Measurements from ENCODE around the gene RGS7. TPM values are rescaled to one million over a fixed set of nuclear protein-coding genes. Genes with fewer than 3 reads are reported as not detected.

The RGS7 gene
- polyA plus RNA-seq, 2 of the 4 experiments (the other 2 are of a cell fraction): 0.08 TPM; not detected in 1

DNA sequence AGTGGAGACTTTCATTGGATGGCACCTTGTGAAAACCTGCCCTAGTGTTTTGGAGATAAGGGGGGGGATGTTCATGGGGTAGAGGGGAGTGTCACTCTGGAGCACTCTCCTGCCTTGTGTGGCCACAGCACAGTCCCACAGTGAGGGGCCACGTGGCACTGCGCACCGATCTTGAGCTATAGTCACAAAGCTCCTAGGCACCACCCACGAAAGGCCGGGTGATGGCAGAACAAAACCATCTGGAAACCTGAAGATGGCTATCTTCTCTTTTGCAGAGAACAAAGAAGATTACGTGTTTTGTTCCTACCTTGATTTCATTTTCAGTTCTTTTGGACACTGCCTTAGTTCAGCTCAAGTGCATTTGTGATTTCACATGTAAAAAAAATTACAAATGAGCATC lies 220.6 kb downstream of the RGS7 start:
- no peaks in the 10 kb centered on the region for H3K9me3 ChIP-seq
- ChIA-PET POLR2A (interaction anchor here (0.6 kb wide), 1 partner anchor 70 kb away, joined by 3 read pairs; no protein-coding TSS in a partner anchor), CTCF (interaction anchor here (1.0 kb wide), 1 partner anchor 15 kb away, joined by 3 read pairs; no protein-coding TSS in a partner anchor)
- ATAC-seq (no peak), FAIRE-seq (no peak), DNase-seq (ENCODE audit: low read depth in 1 of 2, low spot score in 1 of 2) (no peak)
- no peak overlapping the region for H3K4me2 ChIP-seq
- H3K27ac ChIP-seq: no peak overlapping the region
- no peak for TF ChIP-seq HOXB13 (CRISPR knock-in tag; IDR thresholded peaks at IDR 0.05; ENCODE audit: low read depth)
- TF ChIP-seq RCOR1 (IDR thresholded peaks at IDR 0.05; ENCODE audit: low read depth, low read length): no peak
- TF ChIP-seq MYC (IDR thresholded peaks at IDR 0.05; ENCODE audit: borderline replicate concordance, low read length): no peak
- TF ChIP-seq, protein P1, sequence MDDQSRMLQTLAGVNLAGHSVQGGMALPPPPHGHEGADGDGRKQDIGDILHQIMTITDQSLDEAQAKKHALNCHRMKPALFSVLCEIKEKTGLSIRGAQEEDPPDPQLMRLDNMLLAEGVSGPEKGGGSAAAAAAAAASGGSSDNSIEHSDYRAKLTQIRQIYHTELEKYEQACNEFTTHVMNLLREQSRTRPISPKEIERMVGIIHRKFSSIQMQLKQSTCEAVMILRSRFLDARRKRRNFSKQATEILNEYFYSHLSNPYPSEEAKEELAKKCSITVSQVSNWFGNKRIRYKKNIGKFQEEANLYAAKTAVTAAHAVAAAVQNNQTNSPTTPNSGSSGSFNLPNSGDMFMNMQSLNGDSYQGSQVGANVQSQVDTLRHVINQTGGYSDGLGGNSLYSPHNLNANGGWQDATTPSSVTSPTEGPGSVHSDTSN (IDR thresholded peaks at IDR 0.05): no peak
- no peak for TF ChIP-seq POLR2AphosphoS2 (conservative IDR thresholded peaks at IDR 0.05; ENCODE audit: low read length)
- no peak for TF ChIP-seq ESRRA (IDR thresholded peaks at IDR 0.05; ENCODE audit: borderline replicate concordance, low read length)
- TF ChIP-seq RFX5 (IDR thresholded peaks at IDR 0.05): no peak
- TF ChIP-seq, protein P2, sequence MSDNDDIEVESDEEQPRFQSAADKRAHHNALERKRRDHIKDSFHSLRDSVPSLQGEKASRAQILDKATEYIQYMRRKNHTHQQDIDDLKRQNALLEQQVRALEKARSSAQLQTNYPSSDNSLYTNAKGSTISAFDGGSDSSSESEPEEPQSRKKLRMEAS (IDR thresholded peaks at IDR 0.05): no peak
- 38% methylated on average over 6 of the region's 6 CpGs for WGBS (ENCODE audit: missing lambda C conversion rate)
- no peaks in the 10 kb centered on the region for H3K4me1 ChIP-seq
- no peak overlapping the region for H3K4me3 ChIP-seq

DNA sequence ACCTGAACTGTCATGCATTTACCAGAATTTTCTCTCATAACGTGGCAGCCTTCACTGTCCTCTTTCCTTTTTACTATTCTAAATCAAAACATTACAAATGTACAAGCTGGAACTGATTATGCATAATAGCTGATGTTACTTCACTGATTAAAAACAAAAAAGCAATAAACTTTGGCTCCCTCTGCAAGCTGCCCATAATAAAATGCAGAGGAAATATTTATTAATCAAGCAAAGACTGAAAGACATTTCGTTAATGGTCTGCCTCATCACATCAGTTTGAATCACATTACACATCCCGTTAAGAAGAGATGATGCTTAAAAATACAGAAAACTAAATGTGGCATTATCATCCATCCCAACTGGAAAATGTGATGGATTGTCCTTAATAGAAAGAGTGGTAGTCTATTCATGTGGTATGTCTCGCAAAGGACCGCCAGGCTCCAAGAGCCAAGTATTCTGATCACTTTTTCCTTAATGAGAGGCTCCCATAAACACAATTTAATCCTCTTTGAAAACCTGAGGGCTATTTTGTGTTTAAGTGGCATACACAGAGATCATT lies 225.3 kb downstream of the RGS7 start:
- no peak for FAIRE-seq
- no peak for DNase-seq (ENCODE audit: low read depth in 1 of 2, low spot score in 1 of 2)
- 43% methylated on average over 5 of the region's 5 CpGs for WGBS (ENCODE audit: missing lambda C conversion rate)
- H3K4me2 ChIP-seq: no peak overlapping the region
- TF ChIP-seq ESRRA (IDR thresholded peaks at IDR 0.05; ENCODE audit: borderline replicate concordance, low read length) (no peak), ZSCAN20 (CRISPR knock-in tag; IDR thresholded peaks at IDR 0.05) (no peak), KDM1A (IDR thresholded peaks at IDR 0.05; ENCODE audit: low read depth) (no peak), FOSL2 (IDR thresholded peaks at IDR 0.05) (no peak), FOSL2 (CRISPR knock-in tag; IDR thresholded peaks at IDR 0.05) (no peak), HDAC2 (IDR thresholded peaks at IDR 0.05) (no peak), TP53 (CRISPR knock-in tag; IDR thresholded peaks at IDR 0.05) (no peak), MAZ (IDR thresholded peaks at IDR 0.05; ENCODE audit: borderline replicate concordance, low read depth, low read length) (no peak), PHF8 (IDR thresholded peaks at IDR 0.05; ENCODE audit: borderline replicate concordance, low read depth) (no peak), BHLHE40 (IDR thresholded peaks at IDR 0.05; ENCODE audit: low read depth, low read length) (no peak), SMC3 (IDR thresholded peaks at IDR 0.05) (no peak), GATA3 (IDR thresholded peaks at IDR 0.05; ENCODE audit: borderline replicate concordance) (no peak), CBX2 (IDR thresholded peaks at IDR 0.05; ENCODE audit: borderline replicate concordance, low read depth) (no peak), MYC (IDR thresholded peaks at IDR 0.05; ENCODE audit: borderline replicate concordance, low read length) (no peak), POLR2A (IDR thresholded peaks at IDR 0.05; ENCODE audit: low read length) (no peak), FOXS1 (CRISPR knock-in tag; IDR thresholded peaks at IDR 0.05) (no peak), CHD2 (IDR thresholded peaks at IDR 0.05; ENCODE audit: low read length, partially characterized antibody) (no peak)
- TF ChIP-seq, protein P3, sequence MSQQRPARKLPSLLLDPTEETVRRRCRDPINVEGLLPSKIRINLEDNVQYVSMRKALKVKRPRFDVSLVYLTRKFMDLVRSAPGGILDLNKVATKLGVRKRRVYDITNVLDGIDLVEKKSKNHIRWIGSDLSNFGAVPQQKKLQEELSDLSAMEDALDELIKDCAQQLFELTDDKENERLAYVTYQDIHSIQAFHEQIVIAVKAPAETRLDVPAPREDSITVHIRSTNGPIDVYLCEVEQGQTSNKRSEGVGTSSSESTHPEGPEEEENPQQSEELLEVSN (IDR thresholded peaks at IDR 0.05; ENCODE audit: borderline replicate concordance, low read depth): no peak
- TF ChIP-seq, protein P2 (IDR thresholded peaks at IDR 0.05): no peak
- TF ChIP-seq, protein P1 (IDR thresholded peaks at IDR 0.05): no peak
- POLR2A ChIA-PET: no interaction called here
- no peak overlapping the region for H3K4me3 ChIP-seq
- H3K4me1 ChIP-seq: no peaks in the 10 kb centered on the region
- H3K9me3 ChIP-seq: no peaks in the 10 kb centered on the region
- no peak overlapping the region for H3K27ac ChIP-seq
- no peak for ATAC-seq
- CTCF ChIA-PET: no interaction called here
